ENCODE data around the gene TENM4.

The TENM4 gene

DNA sequence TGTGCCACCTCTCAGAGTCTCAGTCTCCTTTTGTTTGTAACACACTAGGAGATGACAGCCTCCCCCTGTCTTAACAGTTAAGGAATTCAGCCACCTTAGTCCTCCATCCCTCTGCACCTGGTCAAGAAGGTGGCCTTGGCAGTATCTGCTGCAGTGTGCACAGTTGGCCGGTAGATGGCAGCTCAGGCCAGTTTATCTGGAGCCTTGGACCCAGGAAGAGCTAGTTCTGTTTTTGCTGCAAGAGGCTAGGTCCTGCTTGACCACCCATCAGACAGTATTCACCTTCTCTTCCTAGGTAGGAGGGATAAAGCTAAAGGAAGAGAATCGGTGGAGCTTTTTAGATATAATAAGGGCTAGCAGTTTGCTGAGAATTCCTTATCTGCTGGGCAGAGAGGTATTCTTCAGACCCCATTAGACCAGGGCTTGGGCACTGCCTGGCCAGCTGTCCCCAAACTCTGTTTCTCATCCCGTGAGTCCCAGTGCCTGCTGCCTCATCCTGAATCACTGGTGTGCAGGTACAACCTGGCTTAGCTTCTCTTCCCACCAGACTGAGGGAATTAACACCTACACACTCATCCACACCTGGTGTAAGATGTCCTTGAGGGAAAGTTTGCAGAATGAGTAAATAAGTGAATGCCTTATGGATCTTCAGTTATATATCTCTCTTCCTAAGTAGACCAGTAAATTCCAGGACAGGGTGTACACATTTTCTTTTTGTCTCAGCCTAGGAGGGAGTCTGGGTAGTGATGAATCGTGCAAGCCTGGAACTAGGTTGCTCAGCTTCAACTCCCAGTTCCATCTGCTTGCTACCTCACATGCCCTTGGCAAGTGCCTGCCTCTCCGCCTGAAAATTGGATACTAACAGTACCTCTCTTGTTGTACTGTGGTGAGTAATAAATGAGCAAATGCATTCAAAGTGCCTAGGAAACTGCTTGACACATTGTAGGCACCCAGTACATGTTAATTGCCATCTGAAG is 795.3 kb downstream of the TENM4 start:
- TF ChIP-seq FOXP2 (optimal IDR thresholded peaks at IDR 0.05; ENCODE audit: borderline replicate concordance, extremely low read depth, extremely low read length, insufficient read depth) (no peak), POLR2AphosphoS5 (IDR thresholded peaks at IDR 0.05; ENCODE audit: low read depth, low read length) (no peak), REST (IDR thresholded peaks at IDR 0.05; ENCODE audit: insufficient read depth in 1 of 2, low read depth in 2 of 2, low read length in 2 of 2) (no peak), TAF1 (IDR thresholded peaks at IDR 0.05; ENCODE audit: borderline replicate concordance, insufficient read depth, low read length) (no peak), SIN3A (IDR thresholded peaks at IDR 0.05; ENCODE audit: borderline replicate concordance, insufficient read depth, low read length) (no peak)

DNA sequence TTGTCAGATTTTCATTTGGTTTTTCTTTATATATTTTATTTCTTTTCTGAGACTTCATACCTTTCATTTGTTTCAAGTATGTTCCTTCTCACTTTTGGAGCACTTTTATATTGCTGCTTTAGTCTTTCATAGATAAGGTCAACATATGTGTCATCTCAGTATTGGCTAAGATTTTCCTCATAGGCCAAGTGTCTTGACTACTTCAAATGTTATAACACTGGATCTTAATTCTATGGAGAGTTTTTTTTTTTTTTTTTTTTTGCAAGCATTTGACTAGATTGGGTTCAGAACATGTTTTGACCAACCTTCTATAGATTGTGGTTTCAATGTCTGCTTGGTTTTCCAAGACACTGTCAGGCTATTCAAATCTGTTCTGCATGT is 797.2 kb downstream of the TENM4 start:
- TF ChIP-seq SIN3A (IDR thresholded peaks at IDR 0.05; ENCODE audit: borderline replicate concordance, insufficient read depth, low read length) (no peak), FOXP2 (optimal IDR thresholded peaks at IDR 0.05; ENCODE audit: borderline replicate concordance, extremely low read depth, extremely low read length, insufficient read depth) (no peak), REST (IDR thresholded peaks at IDR 0.05; ENCODE audit: insufficient read depth in 1 of 2, low read depth in 2 of 2, low read length in 2 of 2) (no peak), POLR2AphosphoS5 (IDR thresholded peaks at IDR 0.05; ENCODE audit: low read depth, low read length) (no peak), TAF1 (IDR thresholded peaks at IDR 0.05; ENCODE audit: borderline replicate concordance, insufficient read depth, low read length) (no peak)

DNA sequence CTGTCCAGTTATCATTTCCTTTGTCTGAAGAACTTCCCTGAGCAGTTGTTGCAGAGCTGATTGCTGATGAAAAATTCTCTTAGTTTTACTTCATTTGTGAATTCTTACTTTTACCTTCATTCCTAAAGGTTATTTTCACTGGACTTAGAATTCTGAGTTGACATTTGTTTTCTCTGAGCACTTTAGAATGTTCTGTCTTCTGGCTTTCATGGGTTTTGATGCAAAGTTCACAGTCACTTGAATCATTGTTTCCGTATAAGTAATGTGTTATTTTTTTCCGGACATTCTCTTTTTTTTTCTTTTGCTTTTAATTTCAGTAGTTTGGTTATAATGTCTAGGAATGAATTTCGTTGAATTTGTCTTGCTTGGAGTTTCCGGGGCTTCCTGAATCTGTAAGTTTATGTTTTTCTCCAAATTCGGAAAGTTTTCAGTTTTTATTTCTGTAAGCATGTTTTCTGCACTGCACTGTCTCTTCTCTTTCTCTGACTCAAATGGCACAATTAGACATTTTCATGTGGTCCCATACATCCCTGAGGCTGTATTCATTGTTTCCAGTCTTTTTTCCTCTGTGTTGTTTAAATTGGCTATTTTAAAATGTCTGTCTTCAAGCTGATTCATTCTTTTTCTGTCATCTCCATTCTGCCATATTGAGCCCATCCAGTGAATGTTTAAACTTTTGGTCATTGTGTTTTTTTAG is 797.7 kb downstream of the TENM4 start:
- no peak for TF ChIP-seq SIN3A (IDR thresholded peaks at IDR 0.05; ENCODE audit: borderline replicate concordance, insufficient read depth, low read length)
- TF ChIP-seq FOXP2 (optimal IDR thresholded peaks at IDR 0.05; ENCODE audit: borderline replicate concordance, extremely low read depth, extremely low read length, insufficient read depth), result no peak
- no peak for TF ChIP-seq POLR2AphosphoS5 (IDR thresholded peaks at IDR 0.05; ENCODE audit: low read depth, low read length)
- TF ChIP-seq REST (IDR thresholded peaks at IDR 0.05; ENCODE audit: insufficient read depth in 1 of 2, low read depth in 2 of 2, low read length in 2 of 2), result no peak
- TF ChIP-seq TAF1 (IDR thresholded peaks at IDR 0.05; ENCODE audit: borderline replicate concordance, insufficient read depth, low read length), result no peak

- no peak for TF ChIP-seq TAF1 (IDR thresholded peaks at IDR 0.05; ENCODE audit: borderline replicate concordance, insufficient read depth, low read length)
Observed at GRCh38 chr11:78641541-78641940, 799.3 kb downstream of the TENM4 start.

DNA sequence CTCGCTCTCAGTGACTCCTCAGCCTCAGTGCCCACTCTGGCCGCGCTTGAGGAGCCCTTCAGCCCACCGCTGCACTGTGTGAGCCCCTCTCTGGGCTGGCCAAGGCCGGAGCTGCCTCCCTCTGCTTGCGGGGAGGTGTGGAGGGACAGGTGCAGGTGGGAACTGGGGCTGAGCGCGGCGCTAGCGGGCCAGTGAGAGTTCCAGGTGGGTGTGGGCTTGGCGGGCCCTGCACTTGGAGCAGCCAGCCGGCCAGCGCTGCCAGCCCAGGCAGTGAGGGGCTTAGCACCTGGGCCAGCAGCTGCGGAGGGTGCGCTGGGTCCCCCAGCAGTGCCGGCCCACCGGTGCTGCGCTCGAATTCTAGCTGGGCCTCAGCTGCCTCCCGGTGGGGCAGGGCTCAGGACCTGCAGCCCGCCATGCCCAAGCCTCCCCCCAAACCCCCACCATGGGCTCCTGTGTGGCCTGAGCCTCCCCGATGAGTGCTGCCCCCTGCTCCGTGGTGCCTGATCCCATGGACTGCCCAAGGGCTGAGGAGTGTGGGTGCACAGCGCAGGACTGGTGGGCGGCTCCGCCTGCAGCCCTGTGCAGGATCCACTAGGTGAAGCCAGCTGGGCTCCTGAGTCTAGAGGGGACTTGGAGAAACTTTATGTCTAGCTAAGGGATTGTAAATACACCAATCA is 802.0 kb downstream of the TENM4 start:
- TF ChIP-seq SIN3A (IDR thresholded peaks at IDR 0.05; ENCODE audit: borderline replicate concordance, insufficient read depth, low read length) (no peak), POLR2AphosphoS5 (IDR thresholded peaks at IDR 0.05; ENCODE audit: low read depth, low read length) (no peak), TAF1 (IDR thresholded peaks at IDR 0.05; ENCODE audit: borderline replicate concordance, insufficient read depth, low read length) (no peak), FOXP2 (optimal IDR thresholded peaks at IDR 0.05; ENCODE audit: borderline replicate concordance, extremely low read depth, extremely low read length, insufficient read depth) (no peak), REST (IDR thresholded peaks at IDR 0.05; ENCODE audit: insufficient read depth in 1 of 2, low read depth in 2 of 2, low read length in 2 of 2) (no peak)
